Retinal pigment epithelial cell (primary cell): Measurements from ENCODE around the gene OSTF1.

ENCODE experiments used
- DNase-seq: peaks from one replicate; pipeline ENCODE4 v3.0.0-alpha.2; 2010; ENCODE audit warnings: low read depth
- H3K4me3 ChIP-seq: 2 replicates; pipeline ENCODE4 v1.5.1; 2011; ENCODE audit warnings: mild to moderate bottlenecking, low read length, control low read depth, moderate library complexity
- TF ChIP-seq, protein P1 (sequence below): conservative IDR thresholded peaks from 2 replicates; pipeline ENCODE4 v1.5.1; 2011; ENCODE audit warnings: low read depth, low read length, control low read depth, inconsistent platforms

The OSTF1 gene

DNA sequence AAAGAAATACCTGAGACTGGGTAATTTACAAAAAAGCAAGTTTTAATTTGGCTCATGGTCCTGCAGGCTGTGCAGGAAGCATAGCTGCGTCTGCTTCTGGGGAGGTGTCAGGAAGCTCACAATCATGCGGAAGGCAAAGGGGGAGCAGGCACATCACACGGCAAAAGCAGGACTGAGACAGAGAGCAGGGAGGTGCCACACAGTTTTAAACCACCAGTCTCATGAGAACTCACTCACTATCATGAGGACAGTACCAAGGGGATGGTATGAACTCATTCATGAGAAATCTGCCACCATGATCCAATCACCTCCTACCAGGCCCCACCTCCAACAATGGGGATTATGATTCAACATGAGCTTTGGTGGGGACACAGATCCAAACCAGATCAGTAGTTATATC lies 96.2 kb downstream of the OSTF1 start:
- H3K4me3 ChIP-seq, result no peak overlapping the region
- no peak for DNase-seq
- TF ChIP-seq, protein P1, sequence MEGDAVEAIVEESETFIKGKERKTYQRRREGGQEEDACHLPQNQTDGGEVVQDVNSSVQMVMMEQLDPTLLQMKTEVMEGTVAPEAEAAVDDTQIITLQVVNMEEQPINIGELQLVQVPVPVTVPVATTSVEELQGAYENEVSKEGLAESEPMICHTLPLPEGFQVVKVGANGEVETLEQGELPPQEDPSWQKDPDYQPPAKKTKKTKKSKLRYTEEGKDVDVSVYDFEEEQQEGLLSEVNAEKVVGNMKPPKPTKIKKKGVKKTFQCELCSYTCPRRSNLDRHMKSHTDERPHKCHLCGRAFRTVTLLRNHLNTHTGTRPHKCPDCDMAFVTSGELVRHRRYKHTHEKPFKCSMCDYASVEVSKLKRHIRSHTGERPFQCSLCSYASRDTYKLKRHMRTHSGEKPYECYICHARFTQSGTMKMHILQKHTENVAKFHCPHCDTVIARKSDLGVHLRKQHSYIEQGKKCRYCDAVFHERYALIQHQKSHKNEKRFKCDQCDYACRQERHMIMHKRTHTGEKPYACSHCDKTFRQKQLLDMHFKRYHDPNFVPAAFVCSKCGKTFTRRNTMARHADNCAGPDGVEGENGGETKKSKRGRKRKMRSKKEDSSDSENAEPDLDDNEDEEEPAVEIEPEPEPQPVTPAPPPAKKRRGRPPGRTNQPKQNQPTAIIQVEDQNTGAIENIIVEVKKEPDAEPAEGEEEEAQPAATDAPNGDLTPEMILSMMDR, result no peak

DNA sequence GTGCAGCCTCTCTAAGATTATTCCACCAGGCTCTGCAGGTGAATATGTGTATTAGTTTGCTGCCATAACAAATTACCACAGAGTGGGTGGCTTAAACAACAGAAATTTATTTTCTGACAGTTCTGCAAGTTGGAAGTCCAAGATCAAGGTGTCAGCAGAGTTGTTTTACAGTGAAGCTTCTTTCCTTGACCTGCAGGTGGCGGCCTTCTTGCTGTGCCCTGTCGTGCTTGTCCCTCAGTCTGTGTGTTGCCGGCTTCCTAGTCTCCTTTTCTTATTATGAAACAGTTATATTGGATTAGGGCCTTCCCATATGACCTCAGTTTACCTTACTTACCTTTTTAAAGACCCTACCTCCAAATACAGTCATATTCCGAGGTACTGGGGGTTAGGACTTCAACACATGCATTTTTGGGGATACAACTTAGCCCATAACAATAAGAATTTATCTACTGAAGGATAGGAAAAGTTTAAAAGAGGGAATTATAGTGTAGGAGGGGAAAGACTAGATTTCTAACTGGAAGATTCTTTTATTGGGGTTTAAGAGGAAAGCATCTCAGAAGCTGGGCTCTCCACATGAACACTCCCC lies 97.4 kb downstream of the OSTF1 start:
- TF ChIP-seq, protein P1, result peak; percentile 72
- DNase-seq, result no peak
- H3K4me3 ChIP-seq, result no peak overlapping the region

DNA sequence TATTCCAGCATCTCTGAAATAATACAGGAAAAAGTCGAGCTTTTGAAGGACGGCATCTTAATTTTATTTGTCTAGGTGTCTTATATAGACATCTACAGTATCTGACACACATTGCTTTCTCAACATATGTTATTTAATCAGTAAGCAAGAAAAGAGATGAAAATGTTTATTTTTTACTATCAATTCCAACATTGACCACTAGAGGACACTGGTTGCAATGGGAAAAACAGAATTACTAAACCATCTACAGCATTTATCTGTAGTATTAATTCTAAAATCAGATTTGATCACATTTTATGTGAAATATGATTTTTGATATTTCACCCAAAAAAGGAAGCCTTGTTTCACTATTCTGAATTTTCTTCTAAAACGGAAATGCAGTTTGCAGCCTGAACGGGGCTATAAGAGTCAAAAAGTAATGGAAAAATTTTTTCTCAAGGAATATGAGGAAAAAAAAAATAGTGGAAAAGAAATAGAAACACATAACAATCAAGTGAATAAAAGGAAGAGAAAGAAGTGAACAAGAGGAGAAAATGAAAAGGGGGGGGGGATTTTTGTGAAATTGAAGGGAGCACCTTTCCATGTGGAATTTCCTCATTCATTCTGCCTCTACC lies 98.6 kb downstream of the OSTF1 start:
- TF ChIP-seq, protein P1, result peak; percentile 76
- no peak overlapping the region for H3K4me3 ChIP-seq
- DNase-seq, result no peak

DNA sequence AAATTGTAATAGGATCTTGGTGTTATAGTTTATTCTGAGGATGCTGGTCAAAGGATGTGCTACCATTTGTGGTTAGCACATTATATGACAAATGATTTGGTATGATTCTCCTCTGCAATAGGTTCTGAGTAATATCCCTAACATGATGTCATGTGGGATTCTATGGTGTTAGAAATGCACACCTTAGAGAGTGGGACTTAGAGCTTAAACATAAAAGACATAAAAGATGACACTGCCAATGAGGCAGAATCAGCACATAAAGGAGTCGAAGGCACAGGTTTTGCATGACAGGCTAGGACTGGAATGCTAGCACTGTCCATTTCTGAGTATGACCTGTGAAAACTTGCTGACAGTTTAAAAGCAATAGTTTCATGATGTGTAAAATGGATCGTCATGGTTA lies 100.4 kb downstream of the OSTF1 start:
- TF ChIP-seq, protein P1, result no peak
- no peak overlapping the region for H3K4me3 ChIP-seq
- no peak for DNase-seq

DNA sequence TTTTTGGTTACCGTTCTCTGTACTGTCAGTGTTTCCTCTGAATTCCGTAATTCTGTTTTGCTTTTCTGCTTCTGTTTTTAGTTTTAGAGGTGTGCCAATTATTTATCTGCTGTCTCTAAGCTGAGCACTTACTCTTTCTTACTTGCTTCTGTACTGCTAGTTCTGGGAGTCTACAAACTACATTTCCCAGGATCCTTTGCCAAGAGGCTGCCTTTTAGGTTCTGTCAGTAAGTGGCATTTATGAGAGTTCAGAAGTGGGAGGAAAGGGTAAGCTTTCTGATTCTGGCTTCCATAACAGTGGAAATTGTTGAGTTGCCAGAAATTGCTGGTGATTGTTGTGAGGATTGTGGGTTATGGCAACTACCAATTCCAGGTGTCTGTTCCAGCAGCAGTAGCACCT lies 102.4 kb downstream of the OSTF1 start:
- DNase-seq, result no peak
- H3K4me3 ChIP-seq, result no peak overlapping the region
- TF ChIP-seq, protein P1, result no peak
